CD4-positive, alpha-beta T cell treated with Interleukin-17A for 4 hours (primary cell): ENCODE results near the gene SCAI.
"Not testable (repeated sequence)": the region's sequence is repeated elsewhere in the genome, so short reads cannot be mapped to it uniquely, and the experiment has no call there.

Experiments used
- DNase-seq: peaks from one replicate; pipeline ENCODE4 v3.0.0-alpha.2; 2020; ENCODE audit warnings: mixed read lengths

Gene SCAI

DNA sequence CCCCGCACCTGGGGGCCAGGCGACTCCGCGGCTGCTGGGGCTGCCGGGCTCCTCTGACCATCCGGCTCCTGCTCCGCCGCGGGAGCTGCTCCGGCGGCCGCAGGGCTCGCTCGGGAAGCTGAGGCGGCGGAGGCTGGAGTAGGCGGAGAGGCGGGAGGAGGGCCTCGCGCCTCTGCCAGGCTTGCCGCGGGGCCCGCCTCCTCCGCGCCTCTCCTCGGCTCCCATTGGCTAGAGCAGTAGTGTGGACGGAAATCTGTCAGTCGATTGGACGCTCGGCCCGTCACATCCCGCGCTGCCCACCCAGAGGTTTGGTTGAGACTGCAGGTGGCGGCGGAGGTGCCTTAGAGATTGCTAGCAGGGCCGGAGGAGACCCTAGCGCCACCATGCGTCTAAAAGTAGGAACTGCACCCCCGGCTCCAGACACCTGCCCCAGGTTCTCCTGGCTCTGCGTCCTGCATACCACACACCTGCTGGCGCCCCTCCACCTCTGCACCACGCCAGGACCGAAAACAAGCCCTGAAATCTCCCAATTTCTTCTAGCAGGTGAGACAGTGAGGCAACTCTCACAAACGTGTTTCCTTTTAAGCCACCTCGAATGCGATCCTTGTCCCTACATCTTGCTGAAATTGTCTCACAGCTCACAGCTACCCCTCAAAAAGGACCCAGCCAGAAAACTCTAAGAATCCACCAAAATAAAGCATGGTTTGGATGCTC is at the start of gene SCAI:
Gene SCAI (minus strand): TSS at position 152 of the 714 bp plus-strand sequence. CDS start 91 bp downstream, at position 61.
- DNase-seq: peak; percentile 98

DNA sequence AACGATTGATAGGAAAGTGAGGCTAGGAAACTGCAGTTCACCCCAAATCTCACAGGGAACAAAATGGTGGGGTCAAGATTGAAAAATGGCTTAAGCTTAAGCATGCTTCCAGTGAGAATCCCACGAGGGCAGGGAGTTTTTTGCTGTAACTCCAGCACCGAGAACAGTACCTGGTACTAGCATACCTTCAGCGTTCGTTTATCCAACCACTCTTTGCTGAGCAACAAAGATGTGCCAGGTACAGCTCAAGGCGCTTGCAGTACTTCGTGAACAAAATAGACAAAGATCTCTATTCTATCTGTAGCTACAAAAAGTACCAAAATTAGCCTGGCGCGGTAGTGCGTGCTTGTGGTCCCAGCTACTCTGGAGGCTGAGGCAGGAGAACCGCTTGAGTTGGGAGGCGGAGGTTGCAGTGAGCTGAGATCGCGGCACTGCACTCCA is 47.1 kb upstream of the SCAI start:
- DNase-seq: peak; percentile 40

DNA sequence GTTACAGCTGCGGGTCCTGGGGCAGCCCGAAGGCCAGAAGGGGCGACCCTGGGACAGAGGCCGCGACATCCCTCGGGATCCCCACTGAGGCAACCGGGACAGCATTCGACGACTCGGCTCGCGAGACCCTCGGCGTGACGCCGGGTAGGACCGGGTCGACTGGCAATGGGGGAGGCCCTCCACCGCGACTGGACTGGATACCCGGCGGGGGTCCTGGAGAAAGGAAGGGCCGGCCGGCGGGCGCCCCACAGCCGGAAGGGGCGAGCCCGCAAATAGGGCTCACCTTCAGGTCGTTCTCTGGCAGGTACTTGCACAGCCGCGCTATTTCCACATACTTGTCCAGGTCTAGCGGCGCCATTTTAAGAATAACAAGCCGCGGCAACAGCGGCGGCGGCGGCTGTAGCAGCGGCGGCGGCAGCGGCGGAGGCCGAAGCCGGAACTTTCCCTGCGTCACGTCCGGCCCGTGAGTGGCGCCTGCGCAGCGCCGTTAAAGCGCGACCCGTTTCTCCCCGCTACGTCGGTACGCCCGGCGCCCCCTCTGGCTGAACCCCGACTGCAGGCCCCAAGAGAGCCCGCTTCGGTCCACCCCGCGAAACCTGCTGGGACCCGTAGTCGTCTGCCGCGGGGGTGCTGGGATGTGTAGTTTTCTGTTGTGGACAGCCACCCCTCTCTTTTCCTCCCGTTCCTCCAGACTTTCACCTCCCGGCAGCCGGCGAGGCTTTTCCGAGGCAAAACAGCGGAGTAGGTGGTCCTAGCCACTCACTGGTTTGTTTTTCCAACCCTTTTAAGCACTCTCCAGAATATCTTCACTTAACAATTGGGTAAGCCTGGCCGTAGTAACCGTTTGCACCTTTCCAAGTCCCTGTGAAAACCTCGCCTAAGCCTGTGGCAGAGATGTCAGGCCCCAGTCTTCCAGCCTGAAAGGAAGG is 46.3 kb upstream of the SCAI start, which contains the start of gene PPP6C:
Gene PPP6C (minus strand): TSS at position 443 of the 929 bp plus-strand sequence. CDS start 85 bp downstream, at position 358.
- DNase-seq: peak; percentile 97

DNA sequence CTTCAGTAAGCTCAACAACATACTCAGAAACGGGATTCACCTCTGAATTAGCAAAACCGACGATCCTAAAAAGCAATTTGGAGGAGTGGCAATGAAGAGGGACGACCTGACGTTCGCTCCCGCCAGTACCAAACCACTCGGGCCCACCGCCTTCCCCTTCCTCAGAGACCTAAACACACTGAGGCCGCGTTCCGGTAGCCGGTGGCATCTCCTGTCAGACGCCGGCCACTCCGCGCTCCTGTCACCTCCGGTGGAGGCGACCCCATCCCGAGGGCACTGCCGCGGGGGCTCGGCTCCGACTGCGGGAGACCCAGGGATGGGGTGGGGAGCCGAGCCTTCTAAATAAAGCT is 45.7 kb upstream of the SCAI start:
- DNase-seq: peak; percentile 41

DNA sequence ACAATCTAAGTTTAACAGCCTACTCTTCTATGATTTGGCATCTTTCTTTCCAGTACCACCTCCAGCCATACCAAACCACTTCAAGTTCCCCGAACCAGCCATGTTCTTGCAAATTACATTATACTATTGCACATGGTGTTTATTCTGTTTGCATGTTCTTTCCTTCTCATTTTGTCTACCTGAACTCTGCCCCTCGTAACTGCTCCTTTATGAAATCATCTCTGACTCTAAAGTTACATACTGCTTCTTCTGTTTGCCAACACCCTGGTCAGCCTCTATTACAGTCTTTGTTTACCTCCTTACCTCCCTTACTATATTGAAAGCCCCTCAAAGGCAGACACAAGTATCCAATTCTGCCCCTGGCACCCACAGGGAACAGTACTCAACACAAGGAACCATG is 40.2 kb upstream of the SCAI start:
- no peak for DNase-seq

DNA sequence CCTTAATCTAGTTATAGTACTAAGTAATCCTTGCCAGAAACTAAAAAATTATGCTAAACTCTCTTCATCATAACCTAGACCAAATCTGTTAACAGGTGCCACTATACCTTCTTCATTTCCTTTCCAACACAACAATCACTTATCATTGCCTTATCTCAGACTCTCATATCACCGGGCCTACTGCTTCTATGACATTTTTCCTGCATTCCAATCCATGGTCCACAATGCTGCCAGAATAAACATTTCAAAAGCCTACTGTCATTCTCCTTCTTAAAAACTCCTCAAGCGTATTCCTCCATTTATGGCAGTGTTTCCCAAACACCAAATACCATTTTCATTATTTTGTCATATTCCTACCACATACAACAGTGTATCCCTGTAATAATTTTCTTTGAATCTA is 39.7 kb upstream of the SCAI start:
- no peak for DNase-seq

DNA sequence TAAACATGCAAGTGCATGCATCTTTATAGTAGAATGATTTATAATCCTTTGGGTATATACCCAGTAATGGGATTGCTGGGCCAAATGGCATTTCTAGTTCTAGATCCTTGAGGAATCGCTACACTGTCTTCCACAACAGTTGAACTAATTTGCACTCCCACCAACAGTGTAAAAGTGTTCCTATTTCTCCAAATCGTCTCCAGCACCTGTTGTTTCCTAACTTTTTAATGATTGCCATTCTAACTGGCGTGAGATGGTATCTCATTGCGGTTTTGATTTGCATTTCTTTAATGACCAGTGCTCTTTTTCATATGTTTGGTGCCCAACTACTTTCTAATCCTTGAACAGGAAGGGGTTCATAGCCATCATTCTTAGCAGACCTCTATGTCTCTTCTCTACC is 38.4 kb upstream of the SCAI start:
- DNase-seq: not testable (repeated sequence)

DNA sequence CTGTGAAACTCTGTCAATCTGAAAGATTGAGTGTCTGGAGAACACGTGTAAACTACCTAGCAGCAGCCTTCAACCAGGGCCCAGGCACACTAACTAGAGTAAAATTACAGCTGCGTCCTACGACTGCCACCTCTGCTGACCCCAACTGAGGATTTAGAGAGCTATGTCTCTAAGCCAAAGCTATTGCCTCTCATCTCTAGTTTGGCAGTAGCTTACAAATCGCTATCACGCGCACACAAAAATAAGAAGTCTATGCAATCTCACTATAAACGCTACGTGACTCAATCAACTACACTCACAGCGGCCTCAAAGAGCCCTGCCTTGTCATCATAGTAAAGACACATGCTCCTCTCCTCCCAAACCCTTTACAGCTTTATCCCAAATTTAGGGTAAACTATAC is 37.5 kb upstream of the SCAI start:
- no peak for DNase-seq

DNA sequence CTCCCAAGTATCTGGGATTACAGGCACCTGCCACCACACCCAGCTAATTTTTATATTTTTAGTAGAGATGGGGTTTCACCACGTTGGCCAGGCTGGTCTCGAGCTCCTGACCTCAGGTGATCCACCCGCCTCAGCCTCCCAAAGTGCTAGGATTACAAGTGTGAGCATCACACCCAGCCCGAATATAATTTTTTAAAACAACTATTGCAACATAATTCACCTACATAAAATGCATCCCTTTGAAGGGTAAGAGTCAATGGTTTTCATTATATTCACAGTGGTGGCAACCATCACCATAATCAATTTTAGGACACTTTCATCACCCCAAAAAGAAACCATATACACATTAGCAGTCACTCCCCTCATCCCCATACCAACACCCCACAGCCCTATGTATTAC is 36.4 kb upstream of the SCAI start:
- not testable (repeated sequence) for DNase-seq

DNA sequence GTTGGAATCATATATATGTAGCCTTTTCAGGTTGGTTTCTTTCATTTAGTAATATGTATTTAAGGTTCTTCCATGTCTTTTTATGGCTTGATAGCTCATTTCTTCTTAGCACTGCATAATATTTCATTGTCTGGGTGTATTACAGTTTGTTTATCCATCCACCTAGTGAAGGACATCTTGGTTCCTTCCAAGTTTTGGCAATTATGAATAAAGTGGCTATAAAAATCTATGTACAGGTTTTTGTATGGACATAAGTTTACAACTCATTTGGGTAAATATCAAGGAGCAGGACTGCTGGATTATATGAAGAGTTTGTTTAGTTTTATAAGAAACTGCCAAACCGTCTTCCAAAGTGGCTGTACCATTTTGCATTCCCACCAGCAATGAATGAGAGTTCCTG is 34.6 kb upstream of the SCAI start:
- DNase-seq: no peak

DNA sequence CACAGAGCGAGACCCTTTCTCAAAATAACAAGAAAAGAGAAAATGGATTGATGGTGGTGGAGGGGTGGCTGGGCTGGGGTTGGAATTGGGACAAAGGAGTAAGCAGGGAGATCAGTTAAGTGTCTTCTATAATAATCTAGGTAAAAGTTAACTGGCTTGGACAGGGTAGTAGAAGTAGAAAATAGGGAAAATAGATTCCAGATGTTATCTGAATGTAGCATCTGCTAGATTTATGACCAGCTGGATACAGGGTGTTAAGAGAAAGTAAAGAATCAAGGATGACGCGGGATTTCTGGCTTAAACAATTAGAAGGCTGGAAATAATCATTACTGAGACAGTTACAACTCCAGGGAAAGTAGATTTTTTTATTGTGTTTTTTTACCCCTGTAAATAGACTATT is 33.3 kb upstream of the SCAI start:
- no peak for DNase-seq

DNA sequence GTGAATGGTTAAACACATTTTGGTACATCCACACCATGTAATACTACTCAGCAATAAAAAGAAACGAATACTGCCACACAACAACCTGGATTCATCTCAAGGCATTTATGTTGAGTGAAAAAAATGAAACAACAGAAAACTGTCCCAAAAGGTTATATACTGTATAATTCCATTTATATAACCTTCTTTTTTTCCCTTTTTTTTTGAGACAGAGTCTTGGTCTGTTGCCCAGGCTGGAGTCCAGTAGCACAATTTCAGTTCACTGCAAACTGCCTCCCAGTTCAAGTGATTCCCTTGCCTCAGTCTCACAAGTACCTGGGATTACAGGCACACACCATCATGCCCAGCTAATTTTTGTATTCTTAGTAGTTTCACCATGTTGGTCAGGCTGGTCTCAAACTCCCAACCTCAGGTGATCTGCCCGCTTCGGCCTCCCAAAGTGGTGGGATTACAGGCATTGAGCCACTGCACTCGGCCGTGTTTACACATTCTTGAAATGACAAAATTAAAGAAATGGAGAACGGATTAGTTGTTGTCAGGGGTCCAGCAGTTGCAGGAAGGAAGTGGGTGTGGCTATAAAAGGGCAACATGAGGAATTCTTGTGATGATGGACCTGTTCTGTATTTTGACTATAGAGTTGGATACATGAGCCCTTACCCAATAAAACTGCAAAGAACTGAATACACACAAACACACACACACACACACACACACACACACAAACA is 28.9 kb upstream of the SCAI start:
- no peak for DNase-seq

DNA sequence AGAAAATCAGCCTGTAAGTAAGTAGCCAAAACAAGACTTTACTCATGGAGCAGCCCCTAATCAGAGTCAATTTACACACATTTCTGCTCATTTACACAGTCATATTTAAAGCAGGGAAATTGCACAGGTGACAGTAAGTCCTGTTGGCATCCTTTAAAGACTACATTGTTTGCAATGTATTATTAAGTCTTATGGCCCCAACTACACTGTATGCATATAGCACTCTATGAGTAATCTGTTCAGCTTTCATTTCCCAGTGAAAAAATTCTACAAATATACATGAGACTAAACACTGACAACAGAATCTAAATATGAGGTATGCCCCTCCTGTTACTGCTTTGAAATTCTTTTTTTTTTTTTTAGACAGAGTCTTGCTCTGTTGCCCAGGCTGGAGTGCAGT is 26.6 kb upstream of the SCAI start:
- DNase-seq: no peak

DNA sequence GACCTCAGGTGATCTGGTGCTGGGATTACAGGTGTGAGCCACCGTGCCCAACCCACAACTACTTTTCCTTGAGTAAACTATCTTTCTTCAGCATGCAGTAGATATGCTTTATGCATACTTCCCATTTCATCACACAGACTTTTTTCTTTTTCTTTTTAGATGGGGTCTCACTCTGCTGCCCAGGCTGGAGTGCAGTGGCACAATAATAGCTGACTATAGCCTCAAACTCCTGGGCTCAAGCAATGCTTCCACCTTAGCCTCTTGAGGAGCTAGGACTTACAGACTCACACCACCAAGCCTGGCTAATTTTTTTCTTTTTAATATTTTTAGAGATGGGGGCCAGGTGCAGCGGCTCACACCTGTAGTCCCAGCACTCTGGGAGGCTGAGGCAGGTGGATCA is 23.4 kb upstream of the SCAI start:
- no peak for DNase-seq

DNA sequence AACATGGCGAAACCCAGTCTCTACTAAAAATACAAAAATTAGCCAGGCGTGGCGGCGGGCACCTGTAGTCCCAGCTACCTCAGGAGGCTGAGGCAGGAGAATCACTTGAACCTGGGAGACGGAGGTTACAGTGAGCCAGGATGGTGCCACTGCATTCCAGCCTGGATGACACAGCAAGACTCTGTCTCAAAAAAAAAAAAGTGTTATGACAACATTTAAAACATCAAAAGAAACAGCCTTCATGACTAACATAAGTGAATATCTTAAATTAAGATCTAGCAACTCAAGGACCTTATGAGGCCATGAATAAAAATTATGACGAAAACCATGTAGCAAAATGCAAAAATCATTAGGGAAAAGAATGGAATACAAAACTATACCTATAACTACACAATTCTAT is 19.6 kb upstream of the SCAI start:
- DNase-seq: not testable (repeated sequence)

DNA sequence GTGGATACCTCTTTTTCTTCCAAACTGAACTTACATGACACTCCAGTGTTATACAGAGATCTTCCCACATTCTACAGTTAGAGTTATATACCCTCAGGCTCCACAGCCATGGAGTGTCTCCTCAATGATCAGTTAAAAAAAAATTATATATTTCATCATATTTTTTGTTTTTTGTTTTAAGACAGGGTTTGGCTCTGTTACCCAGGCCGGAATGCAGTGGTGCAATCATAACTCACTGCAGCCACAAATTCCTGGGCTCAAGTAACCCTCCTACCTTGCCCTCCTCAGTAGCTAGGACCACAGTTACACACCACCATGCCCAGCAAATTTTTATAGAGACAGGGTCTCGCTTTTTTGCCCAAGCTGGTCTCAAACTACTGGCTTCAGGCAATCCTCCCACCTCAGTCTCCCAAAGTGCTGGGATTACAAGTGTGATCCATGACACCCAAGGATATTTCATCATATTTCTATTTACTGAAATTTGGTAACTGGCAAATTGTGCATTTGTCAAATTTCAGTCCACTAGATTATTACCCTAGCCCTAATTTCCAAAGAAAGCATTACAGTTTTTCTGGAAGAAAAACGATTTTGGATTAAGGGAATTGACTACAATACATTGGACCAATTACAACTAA is 18.1 kb upstream of the SCAI start:
- DNase-seq: no peak

DNA sequence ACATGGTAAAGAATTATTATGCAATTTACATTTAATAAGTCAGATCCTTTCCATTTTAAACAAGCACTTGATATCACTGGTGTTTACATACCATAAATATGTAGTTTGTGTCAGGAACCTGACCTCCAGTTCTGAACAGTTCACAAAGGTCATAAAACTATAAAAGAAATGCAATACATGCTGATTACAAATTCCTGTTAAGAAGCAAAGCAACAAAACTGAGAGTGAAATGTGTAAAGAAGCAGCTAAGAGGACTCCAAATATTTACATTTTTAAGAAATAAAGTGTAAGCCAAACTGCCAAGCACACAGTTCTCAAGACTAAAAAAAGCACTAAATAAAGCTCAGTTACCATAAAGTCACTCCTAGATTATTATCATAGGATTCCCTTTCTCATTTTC is 17.4 kb upstream of the SCAI start:
- DNase-seq: no peak

DNA sequence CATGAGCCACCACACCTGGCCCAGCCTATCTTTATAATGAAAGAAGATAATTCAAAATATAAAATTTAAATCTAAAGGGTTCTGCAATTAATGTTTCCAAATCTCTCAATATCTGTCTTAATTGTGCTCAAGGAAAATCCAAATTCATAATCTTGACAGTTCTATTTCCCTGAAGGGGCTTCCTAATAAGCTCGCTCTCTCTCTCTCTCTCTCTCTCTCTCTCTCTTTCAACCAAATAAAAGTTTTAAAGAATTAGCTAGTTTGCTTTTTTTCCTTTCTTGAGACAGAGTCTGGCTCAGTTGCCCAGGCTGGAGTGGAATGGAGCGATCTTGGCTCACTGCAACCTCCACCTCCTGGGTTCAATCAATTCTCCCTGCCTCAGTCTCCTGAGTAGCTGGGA is 13.2 kb upstream of the SCAI start:
- DNase-seq: no peak

DNA sequence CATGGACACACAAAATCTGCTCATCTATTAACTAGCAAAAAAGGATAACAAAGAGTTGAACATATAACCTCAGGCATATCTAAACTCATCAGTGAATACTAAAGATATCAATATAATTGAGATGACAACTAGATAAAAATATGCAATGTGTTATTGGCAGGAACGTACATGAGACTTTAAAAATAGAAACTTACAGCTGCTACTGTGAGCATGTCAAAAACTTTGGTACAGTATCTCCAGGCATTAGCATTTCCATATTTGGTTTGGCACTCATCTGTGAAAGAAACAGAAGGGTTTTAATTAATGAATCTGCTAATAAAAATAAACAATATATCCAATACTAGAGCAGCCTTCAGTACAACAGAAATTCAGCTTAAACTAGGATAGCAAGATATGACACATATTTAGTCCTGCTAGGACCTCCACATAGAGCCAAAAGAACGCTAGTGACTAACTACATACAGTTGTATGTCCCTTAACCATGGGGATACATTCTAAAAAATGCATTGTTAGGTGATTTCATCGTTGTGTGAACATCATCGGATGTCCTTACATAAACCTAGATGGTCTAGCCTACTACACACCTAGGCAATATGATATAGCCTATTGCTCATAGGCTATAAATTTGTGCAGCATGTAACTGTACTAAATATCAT is 10.5 kb upstream of the SCAI start:
- DNase-seq: no peak

DNA sequence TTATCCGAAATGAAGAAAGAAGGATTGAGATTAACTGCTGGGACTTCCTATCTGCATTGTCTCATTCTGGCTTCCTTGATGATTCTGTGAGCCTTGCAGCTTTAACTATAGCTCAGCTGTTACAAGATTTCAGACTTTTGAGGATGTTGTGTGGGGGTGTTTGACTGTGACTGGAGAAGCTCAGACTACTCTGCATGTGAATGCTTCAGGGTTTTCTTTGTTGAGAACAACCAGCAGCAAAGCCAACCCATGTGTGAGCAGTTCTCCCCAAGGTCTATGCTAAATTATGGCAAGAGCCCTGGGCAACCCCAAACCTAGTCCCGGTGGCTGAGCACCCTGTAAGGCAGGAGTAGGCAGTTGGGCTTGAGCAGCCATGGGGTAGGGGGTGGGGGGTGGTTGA is 8.4 kb upstream of the SCAI start:
- DNase-seq: no peak

DNA sequence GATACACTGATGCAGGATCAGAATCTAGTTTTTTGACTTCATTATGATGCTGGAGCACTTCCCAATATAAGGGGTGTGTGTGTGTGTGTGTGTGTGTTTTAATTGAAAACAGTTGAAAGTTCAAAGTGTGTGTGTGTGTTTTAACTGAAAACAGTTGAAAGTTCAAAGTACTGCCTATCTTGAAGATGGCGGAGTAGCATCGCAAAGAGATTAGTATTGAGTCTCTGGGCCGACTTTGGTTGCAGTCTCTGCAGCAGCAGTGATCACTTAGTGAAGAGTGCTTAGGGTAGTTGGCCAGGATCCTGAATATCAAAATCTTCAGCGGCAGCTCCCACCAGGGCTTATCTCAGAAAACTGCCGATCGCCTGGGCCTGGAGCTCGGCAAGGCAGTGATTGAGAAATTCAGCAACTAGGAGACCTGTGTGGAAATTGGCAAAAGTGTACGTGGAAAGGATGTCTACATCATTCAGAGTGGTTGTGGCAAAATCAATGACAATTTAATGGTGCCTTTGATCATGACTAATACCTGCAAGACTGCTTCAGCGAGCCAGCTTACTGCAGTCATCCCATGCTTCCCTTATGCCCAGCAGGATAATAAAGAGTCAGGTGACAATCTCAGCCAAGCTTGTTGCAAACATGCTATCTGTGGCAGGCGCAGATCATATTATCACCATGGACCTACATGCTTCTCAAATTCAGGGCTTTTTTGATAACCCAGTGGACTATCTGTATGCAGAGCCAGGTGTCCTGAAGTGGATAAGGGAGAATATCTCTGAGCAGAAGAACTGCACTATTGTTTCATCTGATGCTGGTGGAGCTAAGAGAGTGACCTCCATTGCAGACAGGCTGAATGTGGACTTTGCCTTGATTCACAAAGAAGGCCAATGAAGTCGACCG is 7.3 kb upstream of the SCAI start:
- DNase-seq: no peak
